Fibroblast of lung (primary cell): ENCODE results near the gene NCAM2. TPM values are rescaled to one million over a fixed set of nuclear protein-coding genes. Genes with fewer than 3 reads are reported as not detected.

Experiments
- DNase-seq, 2 donors: peaks; one replicate each; pipeline versions ENCODE4 v3.0.0 to v3.0.0-alpha.2; 2010; ENCODE audit warnings: low read depth in 2 of 2
- H2AFZ ChIP-seq: 2 replicates; pipeline ENCODE4 v1.5.1; 2012; ENCODE audit warnings: low read length, control low read depth, inconsistent platforms
- H3K27ac ChIP-seq: 2 replicates; pipeline ENCODE4 v1.5.1; 2011; ENCODE audit warnings: low read length, control low read depth; ENCODE audit not compliant: insufficient read depth
- H3K27me3 ChIP-seq: 2 replicates; pipeline ENCODE4 v1.5.1; 2011; ENCODE audit warnings: mild to moderate bottlenecking, low read length; ENCODE audit not compliant: control insufficient read depth, insufficient read depth
- H3K36me3 ChIP-seq: 2 replicates; pipeline ENCODE4 v1.5.1; 2011; ENCODE audit warnings: low read length; ENCODE audit not compliant: control insufficient read depth, insufficient read depth
- H3K4me1 ChIP-seq: 2 replicates; pipeline ENCODE4 v1.5.1; 2011; ENCODE audit warnings: low read length; ENCODE audit not compliant: control insufficient read depth, insufficient read depth; ENCODE audit errors: extremely low read depth
- H3K4me2 ChIP-seq: 2 replicates; pipeline ENCODE4 v1.5.1; 2011; ENCODE audit warnings: low read length, control low read depth; ENCODE audit not compliant: insufficient read depth; ENCODE audit errors: extremely low read depth
- H3K4me3 ChIP-seq, 4 experiments: fragments of 200-600 bp in 1 of 4; sonication (generic) in 1 of 4; replicated peaks in 1 of 4; 2 replicates each; pipeline ENCODE4 v1.5.1; 2011 to 2016; ENCODE audit warnings: low read length in 4 of 4, low read depth in 3 of 4, mild to moderate bottlenecking in 3 of 4, control low read depth in 2 of 4, inconsistent platforms in 1 of 4, mixed read lengths in 1 of 4; ENCODE audit not compliant: insufficient read depth in 1 of 4; ENCODE audit errors: control extremely low read depth in 1 of 4
- H3K79me2 ChIP-seq: 2 replicates; pipeline ENCODE4 v1.5.1; 2012; ENCODE audit warnings: mild to moderate bottlenecking, low read length, inconsistent platforms; ENCODE audit not compliant: control insufficient read depth, insufficient read depth
- H3K9ac ChIP-seq: 2 replicates; pipeline ENCODE4 v1.5.1; 2011; ENCODE audit warnings: mild to moderate bottlenecking, low read length, control low read depth; ENCODE audit not compliant: insufficient read depth
- H3K9me3 ChIP-seq: 2 replicates; pipeline ENCODE4 v1.5.1; 2012; ENCODE audit warnings: low read depth, low read length; ENCODE audit not compliant: control insufficient read depth, insufficient read depth
- H4K20me1 ChIP-seq: 2 replicates; pipeline ENCODE4 v1.5.1; 2011; ENCODE audit warnings: low read length; ENCODE audit not compliant: control insufficient read depth, insufficient read depth; ENCODE audit errors: extremely low read depth
- CTCF ChIP-seq, 2 donors: IDR thresholded peaks in 1 of 2; conservative IDR thresholded peaks in 1 of 2; 1 replicate in 1 of 2; 2 replicates in 1 of 2; pipeline ENCODE4 v1.5.1; 2011 to 2012; ENCODE audit warnings: low read length in 2 of 2, control low read depth in 1 of 2, inconsistent platforms in 1 of 2, low read depth in 1 of 2, mild to moderate bottlenecking in 1 of 2
- EZH2 ChIP-seq: IDR thresholded peaks from 2 replicates; pipeline ENCODE4 v1.5.1; 2012; ENCODE audit warnings: low read length, control low read depth, mild to moderate bottlenecking; ENCODE audit errors: missing control alignments
- polyA plus RNA-seq, 2 donors: library from polyadenylated mRNA; depleted of rRNA in 1 of 2; stranded (reverse) in 1 of 2; unstranded in 1 of 2; fragments of >200 nt; gene quantifications; 2 replicates each; pipeline ENCODE4 v1.2.1, GENCODE V29; 2011 to 2012; ENCODE audit warnings: missing spikeins in 1 of 2
- total RNA-seq: library from RNA; depleted of rRNA; stranded (reverse); fragments of >200 nt; gene quantifications from 2 replicates; pipeline ENCODE4 v1.2.1, GENCODE V29; 2014

The NCAM2 gene
- total and polyA plus RNA-seq, 2 donors (not counting 1 experiment from before 2014, with no cell fraction given) = 5.6 to 11.1 TPM

GRCh38 chr21:21394064-21394463, 395.9 kb downstream of the NCAM2 start:
- H3K4me3 ChIP-seq = no peak overlapping the region
- no peaks in the 10 kb centered on the region for H3K9me3 ChIP-seq
- H3K27ac ChIP-seq = no peak overlapping the region
- no peaks in the 10 kb centered on the region for H3K4me1 ChIP-seq
- H2AFZ ChIP-seq = no peak overlapping the region
- no peak overlapping the region for H3K9ac ChIP-seq
- H3K27me3 ChIP-seq = no peaks in the 10 kb centered on the region
- no peak for DNase-seq
- no peak overlapping the region for H3K4me2 ChIP-seq
- no peaks in the 10 kb centered on the region for H4K20me1 ChIP-seq
- no peaks in the 10 kb centered on the region for H3K36me3 ChIP-seq
- no peaks in the 10 kb centered on the region for H3K79me2 ChIP-seq
- no peak for TF ChIP-seq EZH2
- no peak for TF ChIP-seq CTCF (conservative IDR thresholded peaks at IDR 0.05 in 1 of 2, IDR thresholded peaks at IDR 0.05 in 1 of 2; ENCODE audit: low read depth in 1 of 2, low read length in 2 of 2)

GRCh38 chr21:21396424-21396823, 398.2 kb downstream of the NCAM2 start:
- DNase-seq = no peak

DNA sequence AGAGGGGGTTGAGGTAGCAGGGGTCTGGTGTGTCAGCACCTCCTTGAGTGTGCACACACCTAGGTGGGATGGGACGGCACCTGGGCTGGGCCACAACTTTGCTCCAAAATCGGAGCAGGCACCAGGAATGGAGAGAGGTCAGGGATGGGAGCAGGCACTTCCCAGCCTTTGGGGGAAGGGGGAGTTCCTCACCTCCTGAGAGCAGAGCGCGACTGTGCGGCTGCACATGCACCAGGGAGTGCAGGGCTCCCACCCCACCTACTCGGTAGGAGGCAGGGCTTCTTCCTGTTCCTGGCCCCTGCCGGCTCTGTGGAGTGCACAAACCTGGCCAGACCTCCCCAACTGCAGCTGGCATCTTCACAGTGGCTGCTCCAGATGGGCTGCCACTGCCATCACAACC, 399.3 kb downstream of the NCAM2 start:
- no peak for TF ChIP-seq CTCF (conservative IDR thresholded peaks at IDR 0.05 in 1 of 2, IDR thresholded peaks at IDR 0.05 in 1 of 2; ENCODE audit: low read depth in 1 of 2, low read length in 2 of 2)
- no peak for TF ChIP-seq EZH2
- Histone ChIP-seq H3K36me3 (no peaks in the 10 kb centered on the region), H3K4me3 (no peak overlapping the region), H2AFZ (no peak overlapping the region), H3K27me3 (no peaks in the 10 kb centered on the region), H3K27ac (no peak overlapping the region), H3K4me2 (no peak overlapping the region), H4K20me1 (no peaks in the 10 kb centered on the region), H3K4me1 (no peaks in the 10 kb centered on the region), H3K9me3 (no peaks in the 10 kb centered on the region), H3K79me2 (no peaks in the 10 kb centered on the region), H3K9ac (no peak overlapping the region)
- DNase-seq = no peak

More at GRCh38 chr21:21396424-21396823, 398.2 kb downstream of the NCAM2 start:
- no peak overlapping the region for H2AFZ ChIP-seq
- TF ChIP-seq CTCF (conservative IDR thresholded peaks at IDR 0.05 in 1 of 2, IDR thresholded peaks at IDR 0.05 in 1 of 2; ENCODE audit: low read depth in 1 of 2, low read length in 2 of 2) = no peak
- no peak for TF ChIP-seq EZH2
- H3K27ac ChIP-seq = no peak overlapping the region
- no peaks in the 10 kb centered on the region for H3K9me3 ChIP-seq
- H4K20me1 ChIP-seq = no peaks in the 10 kb centered on the region
- H3K9ac ChIP-seq = no peak overlapping the region
- no peaks in the 10 kb centered on the region for H3K4me1 ChIP-seq
- H3K36me3 ChIP-seq = no peaks in the 10 kb centered on the region
- H3K79me2 ChIP-seq = no peaks in the 10 kb centered on the region
- H3K4me3 ChIP-seq = no peak overlapping the region
- no peaks in the 10 kb centered on the region for H3K27me3 ChIP-seq
- no peak overlapping the region for H3K4me2 ChIP-seq
